Brain microvascular endothelial cell (primary cell): ENCODE measurements around the gene USP30.

Experiments
- DNase-seq: peaks from one replicate; pipeline ENCODE4 v3.0.0-alpha.2; 2020
- H3K27ac ChIP-seq: fragments of 250-450 bp; sonication (Bioruptor Pico); 2 replicates; pipeline ENCODE4 v1.5.1; 2020; ENCODE audit warnings: mild to moderate bottlenecking, moderate library complexity
- H3K27me3 ChIP-seq: fragments of 250-450 bp; sonication (Bioruptor Pico); replicated peaks from 2 replicates; pipeline ENCODE4 v1.5.1; 2020; ENCODE audit warnings: mild to moderate bottlenecking
- H3K36me3 ChIP-seq: fragments of 250-450 bp; sonication (Bioruptor Pico); replicated peaks from 2 replicates; pipeline ENCODE4 v1.5.1; 2020; ENCODE audit warnings: mild to moderate bottlenecking
- H3K4me3 ChIP-seq: 2 replicates; pipeline ENCODE4 v1.5.1; 2011; ENCODE audit warnings: low read depth, mild to moderate bottlenecking, control low read depth, low read length, moderate library complexity
- in situ Hi-C: cut with HindIII; loops from 2 replicates; pipeline ENCODE4 v1.10.0; 2017; ENCODE audit warnings: low sequenced_read_pairs, low pct_ligation_motif_present
- TF ChIP-seq, protein P1 (sequence below): IDR thresholded peaks from 2 replicates; pipeline ENCODE4 v1.5.1; 2011; ENCODE audit warnings: low read depth, mild to moderate bottlenecking, moderate library complexity, low read length, control low read depth, inconsistent platforms; ENCODE audit errors: missing control alignments

The USP30 gene

DNA sequence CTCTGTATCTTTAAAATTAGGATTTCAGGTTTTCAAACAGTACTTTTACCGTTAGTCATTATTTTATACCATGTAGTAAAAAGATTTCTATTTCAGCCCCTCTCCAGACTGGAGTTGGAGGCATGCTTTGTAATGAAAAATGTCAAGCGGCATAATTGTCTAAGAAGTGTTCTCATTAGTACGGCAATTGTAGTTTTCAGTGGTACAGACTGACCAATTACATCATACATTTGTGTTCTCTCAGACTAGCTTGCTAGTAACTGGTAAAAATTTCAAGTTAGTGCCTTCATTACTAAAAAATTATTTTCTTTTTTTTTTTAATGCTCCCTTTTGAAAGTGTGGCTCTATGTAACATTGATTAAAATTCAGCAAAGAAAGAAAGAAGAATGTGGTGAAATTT is 4.5 kb downstream of the USP30 start:
- Histone ChIP-seq H3K36me3 (no peaks in the 10 kb centered on the region), H3K27me3 (no peaks in the 10 kb centered on the region), H3K4me3 (no peak overlapping the region), H3K27ac (no peak overlapping the region)
- TF ChIP-seq, protein P1, sequence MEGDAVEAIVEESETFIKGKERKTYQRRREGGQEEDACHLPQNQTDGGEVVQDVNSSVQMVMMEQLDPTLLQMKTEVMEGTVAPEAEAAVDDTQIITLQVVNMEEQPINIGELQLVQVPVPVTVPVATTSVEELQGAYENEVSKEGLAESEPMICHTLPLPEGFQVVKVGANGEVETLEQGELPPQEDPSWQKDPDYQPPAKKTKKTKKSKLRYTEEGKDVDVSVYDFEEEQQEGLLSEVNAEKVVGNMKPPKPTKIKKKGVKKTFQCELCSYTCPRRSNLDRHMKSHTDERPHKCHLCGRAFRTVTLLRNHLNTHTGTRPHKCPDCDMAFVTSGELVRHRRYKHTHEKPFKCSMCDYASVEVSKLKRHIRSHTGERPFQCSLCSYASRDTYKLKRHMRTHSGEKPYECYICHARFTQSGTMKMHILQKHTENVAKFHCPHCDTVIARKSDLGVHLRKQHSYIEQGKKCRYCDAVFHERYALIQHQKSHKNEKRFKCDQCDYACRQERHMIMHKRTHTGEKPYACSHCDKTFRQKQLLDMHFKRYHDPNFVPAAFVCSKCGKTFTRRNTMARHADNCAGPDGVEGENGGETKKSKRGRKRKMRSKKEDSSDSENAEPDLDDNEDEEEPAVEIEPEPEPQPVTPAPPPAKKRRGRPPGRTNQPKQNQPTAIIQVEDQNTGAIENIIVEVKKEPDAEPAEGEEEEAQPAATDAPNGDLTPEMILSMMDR, result no peak
- no peak for DNase-seq
- in situ Hi-C loops, result no loop called here

DNA sequence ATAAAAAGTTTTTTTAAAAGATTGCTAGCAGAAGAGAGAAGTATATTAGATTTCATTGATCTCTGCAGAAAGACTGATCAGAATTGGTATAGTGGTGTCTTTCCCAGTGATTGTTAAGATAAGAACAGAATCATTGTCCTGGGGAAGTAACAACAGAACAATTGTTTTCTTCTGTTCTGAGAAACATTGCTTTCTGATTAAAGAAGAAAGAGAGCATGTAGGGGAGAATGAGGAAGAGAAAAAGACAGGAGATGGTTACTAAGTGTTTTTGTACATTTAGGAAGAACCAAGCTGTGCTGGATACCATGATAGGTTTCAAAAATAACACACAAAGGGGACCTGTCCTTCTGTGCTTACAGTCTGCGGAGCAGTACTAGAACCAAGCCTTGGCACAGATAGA is 5.0 kb downstream of the USP30 start:
- H3K27ac ChIP-seq, result no peak overlapping the region
- in situ Hi-C loops, result no loop called here
- DNase-seq, result no peak
- TF ChIP-seq, protein P1, result no peak
- H3K4me3 ChIP-seq, result no peak overlapping the region
- H3K36me3 ChIP-seq, result no peaks in the 10 kb centered on the region
- no peaks in the 10 kb centered on the region for H3K27me3 ChIP-seq

DNA sequence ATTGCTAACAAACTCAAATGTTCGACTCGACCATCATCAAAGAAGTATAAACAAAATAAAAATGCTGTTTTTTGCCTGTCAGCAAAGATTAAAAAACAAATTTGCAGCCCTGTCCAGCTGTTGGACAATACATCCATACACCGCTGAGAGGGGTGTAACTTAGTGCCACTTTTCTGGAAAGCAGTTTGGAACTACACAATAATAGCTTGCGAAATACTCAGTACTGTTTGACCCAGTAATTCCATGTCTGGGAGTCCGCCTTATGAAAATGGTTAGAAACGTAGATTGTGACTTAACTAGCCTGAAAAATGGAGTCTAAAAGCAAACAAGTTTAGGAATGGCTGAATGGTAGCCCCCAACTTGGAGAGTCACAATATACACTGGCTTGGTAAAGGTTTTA is 6.4 kb downstream of the USP30 start:
- TF ChIP-seq, protein P1, result no peak
- DNase-seq, result no peak
- in situ Hi-C loops, result no loop called here
- no peak overlapping the region for H3K27ac ChIP-seq
- H3K27me3 ChIP-seq, result no peaks in the 10 kb centered on the region
- H3K36me3 ChIP-seq, result no peaks in the 10 kb centered on the region
- no peak overlapping the region for H3K4me3 ChIP-seq

DNA sequence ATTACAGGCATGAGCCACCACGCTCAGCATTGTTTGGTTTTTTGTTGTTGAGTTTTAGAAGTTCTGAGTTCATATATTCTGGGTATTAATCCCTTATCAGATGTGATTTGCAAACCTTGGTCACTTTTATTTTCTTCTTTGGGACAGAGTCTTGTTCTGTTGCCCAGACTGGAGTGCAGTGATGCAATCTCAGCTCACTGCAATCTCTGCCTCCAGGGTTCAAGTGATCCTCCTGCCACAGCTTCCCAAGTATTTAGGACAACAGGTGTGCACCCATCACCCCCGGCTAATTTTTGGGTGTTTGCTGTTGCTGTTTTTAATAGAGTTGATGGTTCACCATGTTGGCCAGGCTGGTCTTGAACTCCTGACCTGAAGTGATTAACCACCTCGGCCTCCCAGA is 11.8 kb downstream of the USP30 start:
- Histone ChIP-seq H3K4me3 (no peak overlapping the region), H3K27me3 (no peaks in the 10 kb centered on the region), H3K27ac (no peak overlapping the region), H3K36me3 (peaks cover 3% of the 10 kb centered on the region)
- in situ Hi-C loops, result no loop called here
- TF ChIP-seq, protein P1, result no peak
- no peak for DNase-seq

DNA sequence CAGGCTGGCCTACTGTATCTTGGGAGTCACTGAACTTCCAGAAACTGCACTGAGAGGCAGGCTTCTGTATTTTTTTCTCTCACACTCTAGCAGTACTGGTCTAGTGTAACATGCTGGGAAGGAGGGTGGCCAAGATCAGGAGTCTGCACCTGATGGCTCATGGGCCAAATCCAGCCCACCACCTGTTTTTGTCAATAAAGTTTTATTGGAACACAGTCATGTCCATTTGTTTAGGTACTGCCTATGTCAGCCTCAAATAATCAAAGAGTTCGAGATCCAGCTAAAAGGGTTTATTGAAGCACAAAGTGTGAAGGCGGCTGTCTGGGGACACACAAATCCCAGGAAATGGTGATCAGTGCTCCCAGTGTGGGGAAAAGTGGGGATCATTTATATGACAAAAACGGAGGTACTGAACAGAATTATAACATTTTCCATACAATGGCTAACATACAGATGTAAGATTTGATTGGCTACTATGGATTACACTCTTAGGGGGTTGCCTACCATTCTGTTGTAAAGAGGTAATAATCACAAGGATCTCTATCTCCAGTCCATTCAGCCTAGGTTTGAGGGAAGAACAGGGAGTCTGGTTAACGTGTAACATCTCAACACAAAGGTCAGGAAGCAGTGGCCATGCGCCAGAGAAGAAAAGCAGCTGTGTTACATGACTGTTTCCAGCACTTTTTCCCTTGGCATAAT is 12.9 kb downstream of the USP30 start:
- Histone ChIP-seq H3K36me3 (peaks cover 3% of the 10 kb centered on the region), H3K4me3 (no peak overlapping the region), H3K27me3 (no peaks in the 10 kb centered on the region), H3K27ac (no peak overlapping the region)
- DNase-seq, result no peak
- in situ Hi-C loops, result no loop called here
- TF ChIP-seq, protein P1, result no peak

DNA sequence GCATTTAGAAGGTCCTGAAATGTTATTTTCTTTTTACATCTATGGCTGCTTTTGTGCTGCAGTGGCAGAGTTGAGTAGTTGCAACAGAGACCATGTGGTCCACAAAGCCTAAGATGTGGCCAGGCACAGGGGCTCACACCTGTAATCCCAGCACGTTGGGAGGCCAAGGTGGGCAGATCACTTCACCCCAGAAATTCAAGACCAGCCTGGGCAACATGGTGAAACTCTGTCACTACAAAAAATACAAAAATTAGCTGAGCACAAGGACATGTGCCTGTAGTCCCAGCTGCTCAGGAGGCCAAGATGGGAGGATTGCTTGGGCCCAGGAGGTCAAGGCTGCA is 13.4 kb downstream of the USP30 start:
- in situ Hi-C loops, result no loop called here
- no peak for DNase-seq
- Histone ChIP-seq H3K27me3 (no peaks in the 10 kb centered on the region), H3K4me3 (no peak overlapping the region), H3K36me3 (peaks cover 3% of the 10 kb centered on the region), H3K27ac (no peak overlapping the region)
- TF ChIP-seq, protein P1, result no peak
